Kidney epithelial cell (primary cell): ENCODE measurements around the gene CD8B. TPM values are rescaled to one million over a fixed set of nuclear protein-coding genes. Genes with fewer than 3 reads are reported as not detected.

Source experiments
- DNase-seq: peaks from one replicate; pipeline ENCODE4 v3.0.0-alpha.2; 2010; ENCODE audit warnings: low read depth
- H3K27me3 ChIP-seq: 2 replicates; pipeline ENCODE4 v1.6.0; 2011; ENCODE audit warnings: low read length; ENCODE audit not compliant: control insufficient read depth, insufficient read depth
- H3K36me3 ChIP-seq: 2 replicates; pipeline ENCODE4 v1.5.1; 2011; ENCODE audit warnings: low read length; ENCODE audit not compliant: control insufficient read depth, insufficient read depth
- H3K4me3 ChIP-seq: 2 replicates; pipeline ENCODE4 v1.5.1; 2011; ENCODE audit warnings: low read depth, mild to moderate bottlenecking, control low read depth, low read length
- total RNA-seq: library from RNA; depleted of rRNA; stranded (reverse); fragments of >200 nt; gene quantifications from 2 replicates; pipeline ENCODE4 v1.2.3, GENCODE V29; 2015
- TF ChIP-seq, protein P1 (sequence below): IDR thresholded peaks from 2 replicates; pipeline ENCODE4 v1.5.1; 2011; ENCODE audit warnings: mild to moderate bottlenecking, moderate library complexity, low read length, control low read depth, inconsistent platforms; ENCODE audit not compliant: insufficient read depth, poor library complexity, severe bottlenecking

CD8B gene
- total RNA-seq, 1 donor from 2014 or later, result 2.0 TPM

GRCh38 chr2:86832334-86833096 lies 29.2 kb downstream of the CD8B start:
- H3K27me3 ChIP-seq, result peaks cover 3% of the 10 kb centered on the region
- TF ChIP-seq, protein P1, sequence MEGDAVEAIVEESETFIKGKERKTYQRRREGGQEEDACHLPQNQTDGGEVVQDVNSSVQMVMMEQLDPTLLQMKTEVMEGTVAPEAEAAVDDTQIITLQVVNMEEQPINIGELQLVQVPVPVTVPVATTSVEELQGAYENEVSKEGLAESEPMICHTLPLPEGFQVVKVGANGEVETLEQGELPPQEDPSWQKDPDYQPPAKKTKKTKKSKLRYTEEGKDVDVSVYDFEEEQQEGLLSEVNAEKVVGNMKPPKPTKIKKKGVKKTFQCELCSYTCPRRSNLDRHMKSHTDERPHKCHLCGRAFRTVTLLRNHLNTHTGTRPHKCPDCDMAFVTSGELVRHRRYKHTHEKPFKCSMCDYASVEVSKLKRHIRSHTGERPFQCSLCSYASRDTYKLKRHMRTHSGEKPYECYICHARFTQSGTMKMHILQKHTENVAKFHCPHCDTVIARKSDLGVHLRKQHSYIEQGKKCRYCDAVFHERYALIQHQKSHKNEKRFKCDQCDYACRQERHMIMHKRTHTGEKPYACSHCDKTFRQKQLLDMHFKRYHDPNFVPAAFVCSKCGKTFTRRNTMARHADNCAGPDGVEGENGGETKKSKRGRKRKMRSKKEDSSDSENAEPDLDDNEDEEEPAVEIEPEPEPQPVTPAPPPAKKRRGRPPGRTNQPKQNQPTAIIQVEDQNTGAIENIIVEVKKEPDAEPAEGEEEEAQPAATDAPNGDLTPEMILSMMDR, result no peak
- DNase-seq, result no peak
- H3K4me3 ChIP-seq, result no peak overlapping the region
- no peaks in the 10 kb centered on the region for H3K36me3 ChIP-seq

DNA sequence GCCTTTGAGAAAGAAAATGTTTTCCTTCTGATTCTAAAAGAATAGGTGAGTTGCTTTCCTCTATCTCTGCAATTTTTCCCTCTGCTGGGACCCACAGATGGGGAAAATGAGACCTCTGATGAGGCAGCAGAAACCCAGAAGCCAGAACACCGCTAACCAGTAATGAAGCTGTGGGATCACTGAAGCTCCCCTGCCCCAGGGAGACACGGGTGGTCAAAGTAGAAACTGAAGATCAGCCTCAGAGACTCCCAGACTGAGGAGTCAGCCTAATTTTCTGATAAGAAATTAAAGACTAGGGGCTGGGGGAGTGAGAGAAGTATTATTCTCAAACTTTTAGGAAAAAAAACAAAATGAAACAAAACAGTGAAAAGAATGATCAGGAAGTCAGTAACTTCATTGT lies 30.1 kb downstream of the CD8B start:
- H3K36me3 ChIP-seq, result no peaks in the 10 kb centered on the region
- DNase-seq, result no peak
- peaks cover 3% of the 10 kb centered on the region for H3K27me3 ChIP-seq
- H3K4me3 ChIP-seq, result no peak overlapping the region
- TF ChIP-seq, protein P1, result no peak

DNA sequence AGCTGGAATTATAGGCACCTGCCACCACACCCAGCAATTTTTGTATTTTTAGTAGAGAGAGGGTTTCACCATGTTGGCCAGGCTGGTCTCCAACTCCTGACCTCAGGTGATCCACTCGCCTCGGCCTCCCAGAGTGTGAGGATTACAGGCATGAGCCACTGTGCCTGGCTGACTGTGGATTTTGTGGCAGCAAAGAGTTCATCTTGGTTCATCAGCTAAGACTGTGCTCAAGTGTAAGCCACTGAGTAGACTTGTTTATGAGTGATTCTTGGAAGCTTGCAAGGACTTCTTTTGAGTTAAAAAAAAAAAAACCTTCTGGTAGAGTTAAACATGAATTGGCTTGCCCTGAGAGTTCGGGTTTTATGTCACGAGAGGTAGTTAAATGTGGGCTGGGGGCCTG lies 34.7 kb downstream of the CD8B start:
- H3K27me3 ChIP-seq, result peaks cover 8% of the 10 kb centered on the region
- no peaks in the 10 kb centered on the region for H3K36me3 ChIP-seq
- no peak for DNase-seq
- no peak overlapping the region for H3K4me3 ChIP-seq
- TF ChIP-seq, protein P1, result no peak

DNA sequence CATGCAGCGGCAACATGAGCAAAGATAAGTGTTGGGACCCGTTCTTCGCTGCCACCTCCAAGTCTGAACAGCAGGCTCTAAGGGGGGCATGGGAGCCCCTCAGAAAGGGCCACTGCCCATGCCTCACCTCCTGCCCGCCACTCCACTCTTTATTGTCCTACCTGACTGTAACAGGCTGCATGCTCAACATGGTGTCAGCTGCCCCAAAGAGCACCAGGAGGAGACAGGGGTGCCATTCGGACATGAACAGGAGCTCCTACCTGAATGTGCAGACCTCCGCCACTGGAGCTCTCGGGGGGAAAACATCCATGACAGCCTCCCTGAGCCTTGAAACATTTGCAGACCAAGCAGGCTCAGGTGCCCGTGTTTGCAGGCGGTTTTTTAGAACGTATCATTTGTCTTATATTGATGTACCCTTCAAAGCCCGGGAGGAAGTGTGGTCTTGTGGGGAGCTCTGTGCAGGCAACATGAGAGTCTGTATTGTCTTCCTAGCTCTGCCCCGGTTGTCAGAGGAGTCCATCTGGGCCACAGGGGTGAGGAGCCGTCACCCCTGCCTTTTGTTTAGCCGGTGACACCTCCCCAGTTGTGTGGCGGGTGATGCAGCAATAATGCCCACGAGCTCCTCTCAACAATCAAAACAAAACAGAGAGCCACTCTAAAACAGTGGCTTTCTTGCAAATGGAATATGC lies 35.8 kb downstream of the CD8B start:
- peaks cover 8% of the 10 kb centered on the region for H3K27me3 ChIP-seq
- TF ChIP-seq, protein P1, result no peak
- H3K36me3 ChIP-seq, result no peaks in the 10 kb centered on the region
- no peak for DNase-seq
- H3K4me3 ChIP-seq, result no peak overlapping the region

DNA sequence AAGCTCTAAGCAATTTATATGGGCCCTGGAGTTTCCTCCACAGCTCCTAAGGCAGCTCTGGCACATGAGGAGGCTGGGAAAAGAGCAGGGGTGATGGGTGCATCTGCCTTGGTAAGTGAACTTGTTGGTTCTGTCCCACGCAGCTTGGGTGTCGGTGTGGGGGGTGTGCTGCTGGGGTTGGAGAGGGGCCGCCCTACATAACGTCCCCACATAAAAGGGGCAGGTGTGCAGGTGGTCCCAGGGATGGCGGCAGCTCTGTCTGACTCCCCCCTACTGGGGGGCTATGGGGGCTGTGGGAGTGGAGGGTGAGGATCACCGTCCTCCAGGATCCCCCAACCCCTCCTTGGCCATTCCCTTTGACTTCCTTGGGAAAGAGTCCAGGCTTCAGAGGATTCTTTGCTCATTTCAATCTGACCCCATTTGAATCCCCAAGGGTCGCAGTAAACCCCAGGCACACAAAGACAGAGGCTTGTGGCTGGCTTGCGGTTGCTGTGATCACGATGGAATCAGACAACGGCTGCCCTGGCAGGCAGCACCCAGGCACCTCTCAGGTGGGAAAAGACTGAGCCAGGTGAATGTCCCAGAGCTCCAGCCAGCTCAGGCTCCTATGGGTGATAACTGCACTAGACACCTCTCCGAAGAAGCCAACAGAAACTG lies 36.5 kb downstream of the CD8B start:
- no peak for DNase-seq
- TF ChIP-seq, protein P1, result no peak
- Histone ChIP-seq H3K4me3 (no peak overlapping the region), H3K27me3 (peaks cover 8% of the 10 kb centered on the region), H3K36me3 (no peaks in the 10 kb centered on the region)
